GM23338 (cell line): Measurements from ENCODE around the gene FAAP100. TPM values are rescaled to one million over a fixed set of nuclear protein-coding genes. Genes with fewer than 3 reads are reported as not detected.

Experiments used
- ATAC-seq: fragments of 200-7000 bp; cut with Tn5 transposase; 3 replicates; pipeline ENCODE4 v1.9.1; 2020
- DNase-seq: peaks from one replicate; pipeline ENCODE4 v3.0.0-alpha.2; 2015; ENCODE audit warnings: low spot score
- H2AFZ ChIP-seq: fragments of 200-600 bp; sonication (generic); 2 replicates; pipeline ENCODE4 v1.8.0; 2016; ENCODE audit warnings: antibody characterized with exemption, mild to moderate bottlenecking, moderate library complexity
- H3F3A ChIP-seq: fragments of 200-600 bp; sonication (generic); replicated peaks from 2 replicates; pipeline ENCODE4 v1.8.0; 2017; ENCODE audit warnings: antibody characterized with exemption, mixed run types, low read depth
- H3K27ac ChIP-seq: fragments of 200-600 bp; sonication (generic); 2 replicates; pipeline ENCODE4 v1.6.1; 2016; ENCODE audit warnings: low read depth
- H3K27me3 ChIP-seq: fragments of 200-600 bp; sonication (generic); 2 replicates; pipeline ENCODE4 v1.8.0; 2016; ENCODE audit warnings: mild to moderate bottlenecking, mixed run types, moderate library complexity; ENCODE audit not compliant: insufficient read depth
- H3K36me3 ChIP-seq: fragments of 200-600 bp; sonication (generic); 2 replicates; pipeline ENCODE4 v1.8.0; 2016; ENCODE audit warnings: mild to moderate bottlenecking; ENCODE audit not compliant: insufficient read depth
- H3K4me1 ChIP-seq: fragments of 200-600 bp; sonication (generic); 2 replicates; pipeline ENCODE4 v1.8.0; 2016; ENCODE audit warnings: mild to moderate bottlenecking, moderate library complexity; ENCODE audit not compliant: insufficient read depth
- H3K4me2 ChIP-seq: fragments of 200-600 bp; sonication (generic); 2 replicates; pipeline ENCODE4 v1.7.1; 2017; ENCODE audit warnings: mixed run types
- H3K4me3 ChIP-seq: fragments of 200-600 bp; sonication (generic); 2 replicates; pipeline ENCODE4 v1.6.1; 2016; ENCODE audit warnings: mixed run types
- H3K79me2 ChIP-seq: fragments of 200-600 bp; sonication (generic); replicated peaks from 2 replicates; pipeline ENCODE4 v1.8.0; 2017; ENCODE audit warnings: mild to moderate bottlenecking; ENCODE audit not compliant: insufficient read depth
- H3K9me2 ChIP-seq: fragments of 200-600 bp; sonication (generic); 2 replicates; pipeline ENCODE4 v1.8.0; 2017; ENCODE audit not compliant: insufficient read depth
- H4K20me1 ChIP-seq: fragments of 200-600 bp; sonication (generic); replicated peaks from 2 replicates; pipeline ENCODE4 v1.8.0; 2017; ENCODE audit warnings: mild to moderate bottlenecking; ENCODE audit not compliant: insufficient read depth
- H3K27ac Mint-ChIP-seq: 2 replicates; pipeline ENCODE4 v1.8.0; 2020; ENCODE audit warnings: inconsistent platforms, mild to moderate bottlenecking, moderate library complexity, mixed read lengths
- H3K27me3 Mint-ChIP-seq: 3 replicates; pipeline ENCODE4 v1.8.0; 2022; ENCODE audit warnings: low read depth, mild to moderate bottlenecking, moderate library complexity, mixed read lengths, inconsistent platforms; ENCODE audit not compliant: insufficient read depth, poor library complexity
- H3K36me3 Mint-ChIP-seq: 3 replicates; pipeline ENCODE4 v1.8.0; 2021; ENCODE audit warnings: low read depth, mild to moderate bottlenecking, inconsistent platforms, moderate library complexity, mixed read lengths
- H3K4me1 Mint-ChIP-seq: 3 replicates; pipeline ENCODE4 v1.8.0; 2020; ENCODE audit warnings: mild to moderate bottlenecking, inconsistent platforms, mixed read lengths
- H3K4me3 Mint-ChIP-seq: 3 replicates; pipeline ENCODE4 v1.8.0; 2021; ENCODE audit warnings: moderate library complexity, mild to moderate bottlenecking, inconsistent platforms, mixed read lengths
- H3K9me3 Mint-ChIP-seq: 3 replicates; pipeline ENCODE4 v1.8.0; 2020; ENCODE audit warnings: moderate library complexity, mild to moderate bottlenecking, inconsistent platforms, mixed read lengths
- CREB1 ChIP-seq: fragments of 250-450 bp; sonication (Bioruptor Pico); IDR thresholded peaks from 2 replicates; pipeline ENCODE4 v1.5.0; 2020; ENCODE audit warnings: low read depth, mild to moderate bottlenecking, moderate library complexity
- CTCF ChIP-seq, 2 experiments: fragments of 200-600 bp in 1 of 2; sonication (generic) in 1 of 2; conservative IDR thresholded peaks; 2 replicates each; pipeline versions ENCODE4 v1.5.1 to v1.6.1; 2016 to 2017; ENCODE audit warnings: antibody characterized with exemption in 2 of 2, low read depth in 2 of 2, mild to moderate bottlenecking in 2 of 2, moderate library complexity in 1 of 2
- ETS1 ChIP-seq: IDR thresholded peaks from 2 replicates; pipeline ENCODE4 v1.6.1; 2016; ENCODE audit warnings: antibody characterized with exemption
- EZH2 ChIP-seq: fragments of 200-600 bp; sonication (generic); IDR thresholded peaks from one replicate; pipeline ENCODE4 v1.8.0; 2017; ENCODE audit warnings: antibody characterized with exemption, mild to moderate bottlenecking, low read depth; ENCODE audit not compliant: unreplicated experiment
- EZH2phosphoT487 ChIP-seq: fragments of 200-600 bp; sonication (generic); IDR thresholded peaks from one replicate; pipeline ENCODE4 v1.8.1; 2018; ENCODE audit warnings: antibody characterized with exemption; ENCODE audit not compliant: unreplicated experiment
- JUNB ChIP-seq: IDR thresholded peaks from one replicate; pipeline ENCODE4 v1.6.1; 2016; ENCODE audit warnings: antibody characterized with exemption; ENCODE audit not compliant: unreplicated experiment
- NANOG ChIP-seq: IDR thresholded peaks from 2 replicates; pipeline ENCODE4 v1.6.1; 2016; ENCODE audit warnings: antibody characterized with exemption, borderline replicate concordance
- POLR2AphosphoS5 ChIP-seq: IDR thresholded peaks from 2 replicates; pipeline ENCODE4 v1.6.1; 2016; ENCODE audit warnings: antibody characterized with exemption, low read depth
- REST ChIP-seq: IDR thresholded peaks from one replicate; pipeline ENCODE4 v1.6.1; 2018; ENCODE audit warnings: antibody characterized with exemption; ENCODE audit not compliant: unreplicated experiment
- STAT1 ChIP-seq: IDR thresholded peaks from one replicate; pipeline ENCODE4 v1.6.1; 2016; ENCODE audit warnings: antibody characterized with exemption; ENCODE audit not compliant: unreplicated experiment
- ZNF114 ChIP-seq: fragments of 250-450 bp; sonication (Bioruptor Pico); IDR thresholded peaks from 2 replicates; pipeline ENCODE4 v1.5.0; 2020; ENCODE audit warnings: mild to moderate bottlenecking, moderate library complexity
- ZNF331 ChIP-seq: fragments of 250-450 bp; sonication (Bioruptor Pico); IDR thresholded peaks from 2 replicates; pipeline ENCODE4 v1.5.0; 2020; ENCODE audit warnings: low read depth, mild to moderate bottlenecking, moderate library complexity
- ZNF462 ChIP-seq: fragments of 250-450 bp; sonication (Bioruptor Pico); IDR thresholded peaks from 2 replicates; pipeline ENCODE4 v1.5.0; 2020; ENCODE audit warnings: mild to moderate bottlenecking, moderate library complexity
- polyA plus RNA-seq: library from polyadenylated mRNA; unstranded; fragments of >200 nt; fragmentation: Nextera tagmentation; extraction: Ambion mirVana; gene quantifications from 2 replicates; pipeline ENCODE4 v1.2.1, GENCODE V29; 2016
- total RNA-seq: library from RNA; depleted of rRNA; stranded (reverse); fragments of >200 nt; shearing (Covaris generic); gene quantifications from 2 replicates; pipeline ENCODE4 v1.2.3, GENCODE V29; 2014

The FAAP100 gene
- total and polyA plus RNA-seq, 2 experiments from 2014 or later, result 16.0 to 50.5 TPM

- Histone ChIP-seq H3K36me3 (peaks cover 15% of the 10 kb centered on the region), H3K4me2 (peak overlapping the region; percentile 78), H3K27me3 (peaks cover 26% of the 10 kb centered on the region), H3K4me1 (peaks cover 21% of the 10 kb centered on the region), H3F3A (peaks cover 36% of the 10 kb centered on the region), H4K20me1 (peaks cover 23% of the 10 kb centered on the region), H3K27ac (0 out of 2 replicates have a peak overlapping the region, but pooled peaks have one; percentile 88), H2AFZ (no peak overlapping the region), H3K79me2 (peaks cover 37% of the 10 kb centered on the region), H3K4me3 (peak overlapping the region; percentile 84), H3K9me2 (no peaks in the 10 kb centered on the region)
- Mint-ChIP-seq H3K4me3 (peak overlapping the region; percentile 87), H3K27ac (peak overlapping the region; percentile 65; the same call in 1 of the 2 replicates), H3K36me3 (peaks cover 18% of the 10 kb centered on the region), H3K9me3 (peaks cover 15% of the 10 kb centered on the region), H3K4me1 (peaks cover 20% of the 10 kb centered on the region), H3K27me3 (peaks cover 53% of the 10 kb centered on the region)
- TF ChIP-seq EZH2phosphoT487 (no peak), REST (no peak), CTCF (conservative IDR thresholded peaks at IDR 0.05; ENCODE audit: low read depth in 2 of 2) (no peak), ZNF331 (CRISPR knock-in tag) (no peak), NANOG (no peak), STAT1 (no peak), EZH2 (no peak), ETS1 (no peak), ZNF462 (CRISPR knock-in tag) (no peak), POLR2AphosphoS5 (no peak), ZNF114 (CRISPR knock-in tag) (no peak), JUNB (no peak), CREB1 (CRISPR knock-in tag) (no peak)
- DNase-seq (no peak), ATAC-seq (no peak)
These were observed 36.6 kb downstream of the FAAP100 start for GRCh38 chr17:81515530-81516041.
